Ishikawa (cell line): ENCODE data around the gene ASPM.
A peak's percentile ranks its signal among the peaks of the same experiment; 100 is the strongest.

Source experiments
- CEBPB ChIP-seq: IDR thresholded peaks from 2 replicates; pipeline ENCODE4 v1.6.1; 2012
- CREB1 ChIP-seq: IDR thresholded peaks from 2 replicates; pipeline ENCODE4 v1.6.1; 2012; ENCODE audit warnings: low read depth
- EGR1 ChIP-seq: IDR thresholded peaks from 2 replicates; pipeline ENCODE4 v1.6.1; 2012
- EP300 ChIP-seq: IDR thresholded peaks from 2 replicates; pipeline ENCODE4 v1.6.1; 2012; ENCODE audit warnings: borderline replicate concordance
- FOXM1 ChIP-seq: IDR thresholded peaks from 2 replicates; pipeline ENCODE4 v1.6.1; 2012; ENCODE audit warnings: low read depth, borderline replicate concordance
- NFIC ChIP-seq: IDR thresholded peaks from 2 replicates; pipeline ENCODE4 v1.6.1; 2012
- RAD21 ChIP-seq: IDR thresholded peaks from 2 replicates; pipeline ENCODE4 v1.6.1; 2012; ENCODE audit warnings: low read depth
- TAF1 ChIP-seq: IDR thresholded peaks from 2 replicates; pipeline ENCODE4 v1.6.1; 2012; ENCODE audit warnings: low read depth, mild to moderate bottlenecking
- TCF12 ChIP-seq: IDR thresholded peaks from 2 replicates; pipeline ENCODE4 v1.6.1; 2012; ENCODE audit warnings: low read depth
- TEAD4 ChIP-seq: IDR thresholded peaks from 2 replicates; pipeline ENCODE4 v1.6.1; 2012
- YY1 ChIP-seq: IDR thresholded peaks from 2 replicates; pipeline ENCODE4 v1.6.1; 2012; ENCODE audit warnings: low read depth
- ZBTB7A ChIP-seq: IDR thresholded peaks from 2 replicates; pipeline ENCODE4 v1.6.1; 2012; ENCODE audit warnings: low read depth
- TF ChIP-seq, protein P1 (sequence below): IDR thresholded peaks from 2 replicates; pipeline ENCODE4 v1.6.1; 2012
- TF ChIP-seq, protein P2 (sequence below): IDR thresholded peaks from 2 replicates; pipeline ENCODE4 v1.6.1; 2012; ENCODE audit warnings: low read depth, mild to moderate bottlenecking
- TF ChIP-seq, protein P3 (sequence below): IDR thresholded peaks from 2 replicates; pipeline ENCODE4 v1.6.1; 2012

Gene ASPM

DNA sequence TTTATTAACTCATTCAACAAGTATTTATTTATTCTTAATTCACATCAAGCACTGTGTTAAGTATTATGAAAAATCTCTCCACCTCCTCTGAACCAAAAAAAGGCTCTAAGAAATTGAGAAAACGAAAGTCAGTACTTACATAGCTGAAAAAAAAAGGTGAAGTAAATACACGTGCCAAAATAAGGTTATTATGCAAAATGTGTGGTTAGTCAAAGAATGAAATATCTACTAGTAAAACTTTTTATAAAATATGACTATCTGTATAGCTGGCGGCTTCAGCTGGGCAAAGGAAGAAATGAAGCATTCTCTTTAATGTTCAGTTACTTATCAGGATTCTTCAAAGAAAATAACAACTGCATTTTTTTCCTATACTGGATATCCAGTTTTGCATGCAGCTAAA, 35.5 kb upstream of the ASPM start:
- no peak for TF ChIP-seq NFIC

DNA sequence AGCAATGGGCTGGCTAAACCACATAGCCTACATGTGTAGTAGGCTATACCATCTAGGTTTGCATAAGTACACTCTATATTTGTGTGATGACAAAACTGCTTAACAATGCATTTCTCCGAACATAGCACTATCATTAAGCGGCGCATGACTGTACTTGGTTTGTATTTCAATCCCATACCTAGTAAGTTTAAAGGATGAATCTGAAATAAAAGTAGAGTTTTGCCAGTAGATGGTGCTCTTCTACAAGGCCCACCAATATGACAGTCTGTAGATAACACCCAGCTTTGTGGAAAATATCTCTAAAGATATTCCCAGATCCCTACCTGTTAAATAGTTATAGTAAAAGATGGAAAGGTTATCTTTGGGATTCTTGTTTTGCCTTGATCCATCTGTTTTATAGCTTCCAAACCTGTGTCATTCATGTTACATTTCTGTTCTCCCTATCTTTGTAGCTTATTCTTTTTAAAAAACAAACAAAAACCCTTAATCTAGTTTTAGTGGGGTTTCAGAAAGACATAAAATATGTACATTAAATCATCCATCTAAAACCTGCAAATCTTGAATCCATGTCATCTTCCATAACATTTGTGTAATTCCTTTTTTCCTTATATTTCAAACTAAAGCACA, 33.9 kb upstream of the ASPM start:
- TF ChIP-seq, protein P1, sequence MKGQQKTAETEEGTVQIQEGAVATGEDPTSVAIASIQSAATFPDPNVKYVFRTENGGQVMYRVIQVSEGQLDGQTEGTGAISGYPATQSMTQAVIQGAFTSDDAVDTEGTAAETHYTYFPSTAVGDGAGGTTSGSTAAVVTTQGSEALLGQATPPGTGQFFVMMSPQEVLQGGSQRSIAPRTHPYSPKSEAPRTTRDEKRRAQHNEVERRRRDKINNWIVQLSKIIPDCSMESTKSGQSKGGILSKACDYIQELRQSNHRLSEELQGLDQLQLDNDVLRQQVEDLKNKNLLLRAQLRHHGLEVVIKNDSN = no peak
- TF ChIP-seq RAD21 = peak; percentile 71

DNA sequence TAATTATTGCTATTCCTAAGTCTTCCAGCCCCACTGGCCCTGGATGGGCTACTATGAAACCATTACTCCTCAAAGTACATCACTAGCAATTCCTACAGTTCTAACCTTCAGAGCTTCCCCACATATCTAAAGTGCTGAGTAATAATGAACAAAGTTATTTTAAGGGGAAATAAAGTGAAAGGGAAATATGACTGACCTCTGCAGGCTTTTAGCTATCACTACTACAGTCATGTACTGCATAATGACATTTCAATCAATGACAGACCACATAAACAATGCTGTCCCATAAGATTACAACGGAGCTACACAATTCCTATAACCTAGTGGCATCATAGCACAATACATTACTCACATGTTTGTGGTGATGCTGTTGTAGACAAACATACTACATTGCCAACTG, 32.5 kb upstream of the ASPM start:
- TF ChIP-seq TCF12 = no peak
- no peak for TF ChIP-seq EP300
- no peak for TF ChIP-seq ZBTB7A
- TF ChIP-seq, protein P2, sequence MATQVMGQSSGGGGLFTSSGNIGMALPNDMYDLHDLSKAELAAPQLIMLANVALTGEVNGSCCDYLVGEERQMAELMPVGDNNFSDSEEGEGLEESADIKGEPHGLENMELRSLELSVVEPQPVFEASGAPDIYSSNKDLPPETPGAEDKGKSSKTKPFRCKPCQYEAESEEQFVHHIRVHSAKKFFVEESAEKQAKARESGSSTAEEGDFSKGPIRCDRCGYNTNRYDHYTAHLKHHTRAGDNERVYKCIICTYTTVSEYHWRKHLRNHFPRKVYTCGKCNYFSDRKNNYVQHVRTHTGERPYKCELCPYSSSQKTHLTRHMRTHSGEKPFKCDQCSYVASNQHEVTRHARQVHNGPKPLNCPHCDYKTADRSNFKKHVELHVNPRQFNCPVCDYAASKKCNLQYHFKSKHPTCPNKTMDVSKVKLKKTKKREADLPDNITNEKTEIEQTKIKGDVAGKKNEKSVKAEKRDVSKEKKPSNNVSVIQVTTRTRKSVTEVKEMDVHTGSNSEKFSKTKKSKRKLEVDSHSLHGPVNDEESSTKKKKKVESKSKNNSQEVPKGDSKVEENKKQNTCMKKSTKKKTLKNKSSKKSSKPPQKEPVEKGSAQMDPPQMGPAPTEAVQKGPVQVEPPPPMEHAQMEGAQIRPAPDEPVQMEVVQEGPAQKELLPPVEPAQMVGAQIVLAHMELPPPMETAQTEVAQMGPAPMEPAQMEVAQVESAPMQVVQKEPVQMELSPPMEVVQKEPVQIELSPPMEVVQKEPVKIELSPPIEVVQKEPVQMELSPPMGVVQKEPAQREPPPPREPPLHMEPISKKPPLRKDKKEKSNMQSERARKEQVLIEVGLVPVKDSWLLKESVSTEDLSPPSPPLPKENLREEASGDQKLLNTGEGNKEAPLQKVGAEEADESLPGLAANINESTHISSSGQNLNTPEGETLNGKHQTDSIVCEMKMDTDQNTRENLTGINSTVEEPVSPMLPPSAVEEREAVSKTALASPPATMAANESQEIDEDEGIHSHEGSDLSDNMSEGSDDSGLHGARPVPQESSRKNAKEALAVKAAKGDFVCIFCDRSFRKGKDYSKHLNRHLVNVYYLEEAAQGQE = no peak
- TF ChIP-seq FOXM1 = no peak
- TF ChIP-seq, protein P1 = no peak
- TF ChIP-seq CEBPB = no peak
- TF ChIP-seq YY1 = no peak
- TF ChIP-seq RAD21 = no peak
- TF ChIP-seq, protein P3, sequence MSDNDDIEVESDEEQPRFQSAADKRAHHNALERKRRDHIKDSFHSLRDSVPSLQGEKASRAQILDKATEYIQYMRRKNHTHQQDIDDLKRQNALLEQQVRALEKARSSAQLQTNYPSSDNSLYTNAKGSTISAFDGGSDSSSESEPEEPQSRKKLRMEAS = no peak
- no peak for TF ChIP-seq TAF1
- TF ChIP-seq EGR1 = no peak
- TF ChIP-seq TEAD4 = no peak

DNA sequence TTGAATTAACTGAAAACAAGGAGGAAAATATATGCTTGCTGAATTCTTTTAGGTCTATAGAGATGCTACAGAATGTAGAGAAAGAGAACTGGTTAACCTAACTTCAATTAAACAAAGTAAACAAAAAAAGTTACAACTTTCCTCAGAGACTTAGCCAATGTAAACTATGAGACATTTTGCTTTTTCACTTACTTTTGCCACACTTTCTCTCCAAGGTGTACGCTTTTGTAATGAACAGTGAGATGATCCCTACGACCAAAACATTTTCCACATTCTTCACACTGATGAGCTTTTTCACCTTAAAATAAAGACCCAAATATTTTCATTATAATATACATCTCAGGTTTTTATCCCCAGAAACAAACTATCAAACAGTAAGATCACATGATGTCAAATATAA, 28.3 kb upstream of the ASPM start:
- no peak for TF ChIP-seq ZBTB7A
- TF ChIP-seq, protein P1 = no peak
- TF ChIP-seq EP300 = no peak
- no peak for TF ChIP-seq RAD21
- no peak for TF ChIP-seq NFIC
- TF ChIP-seq, protein P3 = no peak
- TF ChIP-seq TAF1 = no peak
- TF ChIP-seq CEBPB = no peak
- no peak for TF ChIP-seq EGR1
- no peak for TF ChIP-seq YY1
- TF ChIP-seq, protein P2 = no peak
- TF ChIP-seq TEAD4 = no peak
- TF ChIP-seq CREB1 = no peak
- TF ChIP-seq FOXM1 = no peak
- no peak for TF ChIP-seq TCF12

DNA sequence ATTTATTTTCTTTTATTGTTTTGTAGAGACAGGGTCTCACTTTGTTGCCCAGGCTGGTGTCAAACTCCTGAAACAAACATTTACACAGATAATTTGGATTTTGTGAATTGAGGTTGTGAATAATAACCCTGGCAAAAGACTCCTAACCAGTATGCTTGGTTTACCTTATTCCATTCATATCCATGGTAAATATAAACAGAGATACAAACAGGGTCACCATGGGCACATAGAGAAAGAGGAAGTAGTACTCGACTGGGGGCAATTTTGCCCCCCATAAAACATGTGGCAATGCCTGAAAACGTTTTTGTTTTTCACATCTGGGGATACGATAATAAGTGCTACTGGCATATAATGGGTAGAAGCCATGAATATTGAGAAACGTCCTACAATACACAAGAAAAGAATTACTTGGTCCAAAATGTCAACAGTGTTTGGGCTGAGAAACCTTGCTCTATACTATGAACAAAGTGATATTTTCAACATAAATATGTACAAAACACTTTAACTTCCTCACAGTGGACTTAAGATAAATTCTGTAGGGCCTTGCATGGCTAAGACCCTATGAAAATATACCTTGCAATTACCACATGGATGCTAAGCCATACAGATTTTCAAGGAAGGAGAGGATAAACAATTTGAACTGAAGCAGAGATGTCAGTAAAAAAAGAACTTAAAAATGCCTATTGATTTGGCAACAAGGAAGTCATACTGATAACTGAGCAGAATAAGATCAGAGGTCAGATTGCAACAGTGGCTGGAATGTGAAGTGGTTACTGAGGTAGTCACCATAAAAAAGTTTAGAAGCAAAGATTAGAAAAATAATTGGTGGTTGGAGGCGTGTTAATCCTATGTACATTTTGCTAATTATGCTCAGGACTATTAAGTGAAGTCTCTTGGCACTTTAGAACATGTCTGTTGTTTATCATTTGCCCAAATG, 27.4 kb upstream of the ASPM start:
- TF ChIP-seq TCF12 = no peak
- no peak for TF ChIP-seq NFIC
- TF ChIP-seq, protein P3 = no peak
- TF ChIP-seq, protein P2 = no peak
- TF ChIP-seq, protein P1 = no peak
- TF ChIP-seq FOXM1 = no peak
- TF ChIP-seq RAD21 = no peak
- no peak for TF ChIP-seq CEBPB
- no peak for TF ChIP-seq CREB1
- TF ChIP-seq EGR1 = no peak
- TF ChIP-seq TAF1 = no peak
- TF ChIP-seq TEAD4 = no peak
- TF ChIP-seq YY1 = no peak
- no peak for TF ChIP-seq ZBTB7A
